ENCODE measurements around the gene ANKIB1.
"Not testable (repeated sequence)": the region's sequence is repeated elsewhere in the genome, so short reads cannot be mapped to it uniquely, and the experiment has no call there.

ANKIB1 gene

GRCh38 chr7:92253251-92253650 is 7.5 kb downstream of the ANKIB1 start:
- no peak for TF ChIP-seq POLR2A (IDR thresholded peaks at IDR 0.05; ENCODE audit: low read depth, low read length)

GRCh38 chr7:92254800-92255199 is 9.0 kb downstream of the ANKIB1 start:
- FAIRE-seq; DNase-seq (ENCODE audit: insufficient read length, low spot score): not testable (repeated sequence)

More at GRCh38 chr7:92253251-92253650, 7.5 kb downstream of the ANKIB1 start:
- no peak for FAIRE-seq
- no peak for DNase-seq (ENCODE audit: insufficient read length, low spot score)

- peak; percentile 10 for DNase-seq (ENCODE audit: insufficient read length, low spot score)
- FAIRE-seq, result peak; percentile 81
Measured at GRCh38 chr7:92255308-92255707, 9.5 kb downstream of the ANKIB1 start.

GRCh38 chr7:92259062-92259461 is 13.3 kb downstream of the ANKIB1 start:
- TF ChIP-seq POLR2A (IDR thresholded peaks at IDR 0.05; ENCODE audit: low read depth, low read length), result no peak
- DNase-seq (ENCODE audit: insufficient read length, low spot score) (no peak), FAIRE-seq (no peak)

More at GRCh38 chr7:92255308-92255707, 9.5 kb downstream of the ANKIB1 start:
- no peak for TF ChIP-seq POLR2A (IDR thresholded peaks at IDR 0.05; ENCODE audit: low read depth, low read length)

GRCh38 chr7:92259610-92260247 is 14.0 kb downstream of the ANKIB1 start:
- FAIRE-seq, result no peak
- DNase-seq (ENCODE audit: insufficient read length, low spot score), result no peak
- TF ChIP-seq POLR2A (IDR thresholded peaks at IDR 0.05; ENCODE audit: low read depth, low read length), result no peak

- DNase-seq (ENCODE audit: insufficient read length, low spot score) (no peak), FAIRE-seq (peak; percentile 97)
Measured at GRCh38 chr7:92260248-92260781, 14.5 kb downstream of the ANKIB1 start.

GRCh38 chr7:92266415-92267241 is 20.9 kb downstream of the ANKIB1 start:
- TF ChIP-seq POLR2A (IDR thresholded peaks at IDR 0.05; ENCODE audit: low read depth, low read length), result no peak
- peak; percentile 61 for FAIRE-seq
- no peak for DNase-seq (ENCODE audit: insufficient read length, low spot score)

More at GRCh38 chr7:92260248-92260781, 14.5 kb downstream of the ANKIB1 start:
- TF ChIP-seq POLR2A (IDR thresholded peaks at IDR 0.05; ENCODE audit: low read depth, low read length), result no peak

- no peak for TF ChIP-seq POLR2A (IDR thresholded peaks at IDR 0.05; ENCODE audit: low read depth, low read length)
Measured at GRCh38 chr7:92268921-92269320, 23.1 kb downstream of the ANKIB1 start.

GRCh38 chr7:92275327-92275726 is 29.6 kb downstream of the ANKIB1 start:
- TF ChIP-seq POLR2A (IDR thresholded peaks at IDR 0.05; ENCODE audit: low read depth, low read length), result no peak
- FAIRE-seq (no peak), DNase-seq (ENCODE audit: insufficient read length, low spot score) (no peak)

More at GRCh38 chr7:92268921-92269320, 23.1 kb downstream of the ANKIB1 start:
- no peak for DNase-seq (ENCODE audit: insufficient read length, low spot score)
- FAIRE-seq, result no peak

GRCh38 chr7:92276460-92276864 is 30.7 kb downstream of the ANKIB1 start:
- FAIRE-seq (no peak), DNase-seq (ENCODE audit: insufficient read length, low spot score) (no peak)
- no peak for TF ChIP-seq POLR2A (IDR thresholded peaks at IDR 0.05; ENCODE audit: low read depth, low read length)

- no peak for TF ChIP-seq POLR2A (IDR thresholded peaks at IDR 0.05; ENCODE audit: low read depth, low read length)
- FAIRE-seq, result no peak
- no peak for DNase-seq (ENCODE audit: insufficient read length, low spot score)
Measured at GRCh38 chr7:92279396-92280031, 33.7 kb downstream of the ANKIB1 start.

- DNase-seq (ENCODE audit: insufficient read length, low spot score) (no peak), FAIRE-seq (no peak)
- TF ChIP-seq POLR2A (IDR thresholded peaks at IDR 0.05; ENCODE audit: low read depth, low read length), result no peak
Measured at GRCh38 chr7:92281031-92281430, 35.3 kb downstream of the ANKIB1 start.

- no peak for DNase-seq (ENCODE audit: insufficient read length, low spot score)
- no peak for FAIRE-seq
- TF ChIP-seq POLR2A (IDR thresholded peaks at IDR 0.05; ENCODE audit: low read depth, low read length), result no peak
Measured at GRCh38 chr7:92282221-92282814, 36.5 kb downstream of the ANKIB1 start.

- FAIRE-seq (no peak), DNase-seq (ENCODE audit: insufficient read length, low spot score) (no peak)
- TF ChIP-seq POLR2A (IDR thresholded peaks at IDR 0.05; ENCODE audit: low read depth, low read length), result no peak
Measured at GRCh38 chr7:92282930-92283329, 37.2 kb downstream of the ANKIB1 start.
